ENCODE measurements around the gene SSTR1.
"Not testable (repeated sequence)": the region's sequence is repeated elsewhere in the genome, so short reads cannot be mapped to it uniquely, and the experiment has no call there.

SSTR1 gene, protein sequence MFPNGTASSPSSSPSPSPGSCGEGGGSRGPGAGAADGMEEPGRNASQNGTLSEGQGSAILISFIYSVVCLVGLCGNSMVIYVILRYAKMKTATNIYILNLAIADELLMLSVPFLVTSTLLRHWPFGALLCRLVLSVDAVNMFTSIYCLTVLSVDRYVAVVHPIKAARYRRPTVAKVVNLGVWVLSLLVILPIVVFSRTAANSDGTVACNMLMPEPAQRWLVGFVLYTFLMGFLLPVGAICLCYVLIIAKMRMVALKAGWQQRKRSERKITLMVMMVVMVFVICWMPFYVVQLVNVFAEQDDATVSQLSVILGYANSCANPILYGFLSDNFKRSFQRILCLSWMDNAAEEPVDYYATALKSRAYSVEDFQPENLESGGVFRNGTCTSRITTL

DNA sequence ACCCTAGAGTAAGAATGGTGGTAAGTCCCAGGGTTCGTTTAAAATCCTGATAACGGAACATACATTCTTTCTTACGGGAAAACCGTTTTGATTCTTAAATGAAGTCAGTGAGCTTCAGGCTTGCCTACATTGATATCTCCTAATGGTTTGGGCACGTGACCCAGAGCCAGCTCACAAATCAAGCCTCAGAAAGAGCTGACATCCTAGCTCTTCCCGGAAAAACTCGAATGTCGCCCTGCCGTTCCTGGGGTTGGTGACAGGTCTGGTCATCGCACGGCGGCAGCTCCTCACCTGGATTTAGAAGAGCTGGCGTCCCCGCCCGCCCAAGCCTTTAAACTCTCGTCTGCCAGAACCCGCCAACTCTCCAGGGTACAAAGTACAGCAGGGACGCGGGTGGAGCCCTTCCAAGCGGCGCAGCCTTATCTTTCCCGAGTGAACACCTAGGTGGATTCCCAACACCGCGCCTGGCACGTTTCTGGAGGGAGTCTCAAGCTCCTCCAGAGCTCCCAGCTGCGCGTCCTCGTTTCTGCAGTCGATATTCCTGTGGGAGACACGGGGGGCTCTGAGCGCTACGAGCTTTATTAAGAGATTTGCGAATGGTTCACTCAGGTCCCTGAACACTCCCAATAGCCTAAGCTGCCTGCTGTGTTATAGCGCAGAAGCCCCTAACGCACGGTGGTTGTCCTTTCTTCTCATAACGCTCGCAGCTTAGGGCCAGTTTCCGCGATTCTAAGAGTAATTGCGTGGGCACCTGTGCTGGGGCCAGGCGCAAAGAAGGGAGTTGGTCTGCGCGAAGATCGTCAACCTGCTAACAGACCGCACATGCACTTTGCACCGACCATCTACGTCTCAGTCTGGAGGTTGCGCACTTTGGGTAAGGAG lies at the start of gene SSTR1:
TSS of gene SSTR1 (plus strand) at position 169 of the 882 bp plus-strand sequence. CDS start 1,486 bp downstream, outside the sequence.
- no peak for DNase-seq

DNA sequence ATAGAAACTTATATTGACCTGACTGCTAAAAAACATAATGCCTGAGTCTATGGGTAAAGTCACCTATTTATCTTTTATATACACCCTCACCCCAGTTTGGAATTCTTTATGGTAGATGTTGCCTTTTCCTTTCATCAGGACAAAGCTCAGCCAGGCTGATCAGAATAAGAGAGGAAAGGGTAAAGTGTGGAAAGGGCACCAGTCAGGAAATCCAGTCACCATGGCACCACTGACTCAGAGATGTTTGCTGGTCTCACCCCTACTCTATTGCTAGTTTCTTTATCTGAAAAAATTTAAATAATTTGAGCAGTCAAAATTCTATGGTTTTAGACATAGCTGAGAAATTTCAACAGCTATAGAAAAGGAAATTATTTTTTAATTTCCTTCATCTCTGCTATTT lies 49.2 kb upstream of the SSTR1 start:
- DNase-seq: no peak

DNA sequence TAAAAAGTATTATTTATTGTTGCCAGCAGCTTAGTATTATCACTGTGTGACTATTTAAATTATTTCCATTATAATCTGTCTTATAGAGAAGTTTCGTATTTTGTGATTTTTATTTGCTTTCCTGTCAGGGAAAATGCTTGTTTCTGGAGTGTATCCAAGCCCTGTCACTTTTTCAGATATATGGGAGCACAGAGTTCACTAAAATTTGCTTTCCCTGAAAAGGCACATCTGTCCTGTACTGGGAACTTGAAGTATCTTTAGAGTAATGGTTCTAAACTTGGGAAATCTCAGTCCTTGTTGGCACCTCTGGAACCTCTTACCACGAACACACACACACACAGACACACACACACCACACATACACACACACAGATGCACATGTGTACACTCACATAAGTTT lies 39.3 kb upstream of the SSTR1 start:
- DNase-seq: no peak

DNA sequence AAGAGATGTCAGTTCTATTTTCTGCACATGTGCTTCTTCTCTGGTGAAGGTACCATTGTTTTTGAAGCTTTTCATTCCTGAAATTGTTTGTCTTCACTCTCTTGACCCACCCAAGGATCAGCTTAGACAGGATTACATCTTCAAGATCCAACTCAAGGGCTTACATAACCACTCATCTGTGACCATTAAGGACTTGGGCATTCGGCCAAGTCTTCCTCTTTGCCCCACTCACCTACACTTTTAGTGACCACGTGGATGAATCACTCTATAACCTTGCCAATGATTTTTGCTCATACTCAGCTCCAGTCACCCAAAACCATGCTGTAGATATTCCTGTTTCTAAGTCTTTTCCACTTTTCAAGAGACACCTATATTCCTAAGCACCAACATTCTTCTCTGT lies 36.5 kb upstream of the SSTR1 start:
- no peak for DNase-seq

DNA sequence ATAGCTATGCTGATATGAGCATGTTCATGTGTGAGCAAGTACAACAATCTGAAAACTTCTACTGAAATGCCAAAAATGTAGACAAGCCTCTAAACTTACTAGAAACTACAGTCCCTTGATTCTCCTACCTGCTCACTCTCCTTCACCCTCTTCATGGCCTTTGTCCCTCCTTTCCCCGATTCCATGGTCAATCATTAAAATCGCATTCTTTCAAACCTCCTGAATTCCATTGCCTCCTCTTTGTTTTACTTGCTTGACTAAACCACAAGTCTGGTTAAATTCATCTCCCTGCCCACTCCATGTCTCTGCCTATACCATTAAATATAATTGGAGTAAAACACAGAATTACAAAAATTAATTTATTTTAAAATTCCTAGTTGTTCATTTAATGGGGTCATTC lies 33.0 kb upstream of the SSTR1 start:
- no peak for DNase-seq

DNA sequence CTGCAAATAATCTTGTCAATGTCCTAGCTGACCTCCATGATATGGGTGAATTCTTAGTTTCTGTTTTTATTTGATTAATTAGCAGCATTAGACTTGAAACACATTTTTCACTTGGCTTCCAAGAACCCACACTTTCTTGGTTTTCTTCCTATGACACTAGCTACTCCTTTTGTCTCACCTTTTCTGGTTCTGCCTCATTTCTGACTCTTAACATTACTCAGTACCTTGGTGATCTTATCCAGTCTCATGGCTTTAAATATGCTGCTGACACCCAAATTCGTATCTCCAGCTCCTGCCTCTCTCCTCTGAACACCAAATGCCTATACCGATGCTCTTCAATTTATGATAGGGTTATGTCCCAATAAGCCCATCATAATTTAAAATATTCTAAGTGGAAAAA lies 32.0 kb upstream of the SSTR1 start:
- DNase-seq: no peak

DNA sequence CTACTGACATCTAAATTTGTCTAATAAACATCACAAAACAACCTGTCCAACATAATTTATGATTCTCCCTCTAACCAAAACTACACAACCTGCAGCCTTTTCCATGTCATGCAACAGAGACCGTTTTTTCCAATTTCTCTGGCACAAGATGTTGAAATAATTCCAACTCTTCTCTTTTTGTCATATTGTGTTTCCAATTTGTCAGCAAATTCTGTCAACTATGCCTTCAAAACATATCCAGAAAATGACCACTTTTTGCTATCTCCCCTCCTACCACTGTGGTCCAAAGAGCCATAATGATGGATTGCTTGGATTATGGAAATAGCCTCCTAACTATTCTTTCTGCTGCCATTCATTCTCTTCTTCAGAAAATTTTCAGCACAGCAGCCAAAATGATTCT lies 31.3 kb upstream of the SSTR1 start:
- DNase-seq: no peak

DNA sequence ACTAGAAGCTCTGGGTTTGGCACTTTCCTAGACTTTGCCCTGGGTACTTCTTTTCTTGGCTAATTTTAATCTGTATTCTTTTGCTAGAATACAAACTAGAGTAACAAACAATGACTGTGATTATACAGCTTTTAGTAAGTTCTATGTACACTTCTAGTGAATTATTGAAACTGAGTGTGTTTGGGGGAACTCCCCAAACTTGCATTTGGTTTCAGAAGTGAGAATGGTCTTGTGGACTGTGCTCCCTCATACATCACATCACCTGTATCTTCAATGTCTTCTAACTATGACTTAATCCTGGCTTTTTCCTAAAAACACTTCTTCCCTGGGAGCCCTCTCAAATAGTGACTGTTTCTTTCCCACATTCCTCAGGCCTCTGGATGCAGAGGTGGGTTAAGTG lies 23.6 kb upstream of the SSTR1 start:
- DNase-seq: no peak

DNA sequence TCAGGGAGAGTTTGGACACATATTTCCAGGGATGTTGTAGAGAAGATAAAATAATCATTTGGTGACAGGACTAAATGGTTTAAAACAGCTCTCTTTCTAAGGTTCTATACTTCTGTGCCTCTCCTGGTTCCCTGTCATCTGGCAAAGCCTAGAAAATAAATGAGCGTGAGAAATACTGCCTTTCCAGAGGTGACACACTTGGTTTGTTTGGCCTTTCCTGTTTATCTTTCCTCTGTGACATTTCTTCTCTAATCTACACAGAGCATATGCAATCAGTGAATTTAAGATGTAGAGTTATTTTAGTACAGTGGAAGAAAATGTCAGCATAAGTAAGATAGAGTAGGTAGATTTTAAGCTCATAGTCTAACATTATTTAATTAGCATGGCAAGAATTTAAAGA lies 22.0 kb upstream of the SSTR1 start:
- DNase-seq: no peak

DNA sequence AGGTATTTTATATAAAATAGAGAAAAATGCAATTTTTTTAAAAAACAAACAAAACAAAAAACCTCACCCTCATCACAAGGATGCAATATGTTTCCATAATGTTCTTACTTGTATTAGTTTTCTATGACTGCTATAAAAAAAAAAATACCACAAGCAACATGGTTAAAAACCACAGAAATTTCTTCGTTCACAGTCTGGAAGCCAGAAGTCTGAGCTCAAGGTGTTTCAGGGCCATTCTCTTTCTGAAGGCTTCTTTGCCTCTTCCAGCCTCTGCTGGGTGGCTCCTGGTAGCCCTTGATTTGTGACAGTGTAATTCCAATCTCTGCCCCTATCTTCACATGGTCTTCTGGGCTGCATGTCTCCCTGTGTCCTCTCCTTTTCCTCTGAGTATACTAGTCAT lies 21.5 kb upstream of the SSTR1 start:
- no peak for DNase-seq

DNA sequence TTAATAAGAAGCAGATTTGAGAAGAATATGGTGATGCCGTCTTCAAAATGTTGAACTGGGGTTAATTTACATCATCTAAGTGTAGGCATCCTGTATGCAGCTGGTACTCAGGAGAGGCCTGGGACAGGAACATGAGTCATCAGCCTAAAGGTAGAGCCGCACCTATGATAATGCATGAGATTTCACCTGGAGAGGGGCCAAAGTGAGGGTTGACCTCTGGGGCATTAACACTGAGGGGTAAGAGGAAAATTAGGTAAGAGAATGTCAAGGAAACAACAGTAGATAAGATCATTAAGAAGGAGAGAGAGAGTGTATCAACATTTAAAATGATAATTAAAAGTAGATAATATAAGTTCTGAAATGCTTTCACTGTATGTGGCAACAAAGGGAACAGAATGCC lies 20.2 kb upstream of the SSTR1 start:
- DNase-seq: no peak

DNA sequence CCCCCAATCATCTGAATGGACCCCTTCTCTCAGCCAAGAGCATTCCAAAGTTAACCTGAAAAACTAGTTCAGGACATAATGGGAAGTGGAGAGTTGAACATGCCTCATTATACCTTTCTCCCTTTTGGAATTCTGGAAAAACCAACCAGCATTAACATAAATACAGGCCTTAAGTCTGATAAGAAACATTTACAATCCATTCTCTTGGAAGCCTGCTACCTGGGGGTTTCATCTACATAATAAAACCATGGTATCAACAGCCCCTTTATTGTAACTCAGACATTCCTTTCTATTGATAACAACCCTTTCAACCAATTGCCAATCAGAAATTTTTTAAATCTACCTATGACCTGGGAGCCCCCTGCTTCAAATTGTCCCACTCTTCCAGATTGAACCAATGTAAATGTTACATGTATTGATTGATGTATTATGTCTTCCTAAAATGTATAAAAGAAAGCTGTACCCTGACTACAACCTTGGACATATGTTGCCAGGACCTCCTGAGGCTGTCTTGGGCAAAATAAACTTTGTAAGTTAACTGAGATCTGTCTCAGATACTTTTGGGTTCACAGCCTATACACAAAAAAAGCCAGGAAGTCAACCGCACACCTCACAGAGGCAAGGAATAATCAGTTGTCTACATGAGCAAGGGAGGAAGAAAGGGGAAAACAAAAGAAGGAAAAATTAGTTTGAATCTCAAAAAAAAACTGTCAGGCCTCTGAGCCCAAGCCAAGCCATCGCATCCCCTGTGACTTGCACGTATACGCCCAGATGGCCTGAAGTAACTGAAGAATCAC lies 17.6 kb upstream of the SSTR1 start:
- no peak for DNase-seq

DNA sequence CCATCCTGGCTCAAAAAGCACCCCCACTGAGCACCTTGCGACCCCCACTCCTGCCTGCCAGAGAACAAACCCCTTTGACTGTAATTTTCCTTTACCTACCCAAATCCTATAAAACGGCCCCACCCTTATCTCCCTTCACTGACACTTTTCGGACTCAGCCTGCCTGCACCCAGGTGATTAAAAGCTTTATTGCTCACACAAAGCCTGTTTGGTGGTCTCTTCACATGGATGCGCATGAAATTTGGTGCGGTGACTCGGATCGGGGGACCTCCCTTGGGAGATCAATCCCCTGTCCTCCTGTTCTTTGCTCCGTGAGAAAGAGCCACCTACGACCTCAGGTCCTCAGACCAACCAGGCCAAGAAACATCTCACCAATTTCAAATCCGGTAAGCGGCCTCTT lies 16.9 kb upstream of the SSTR1 start:
- DNase-seq: not testable (repeated sequence)

DNA sequence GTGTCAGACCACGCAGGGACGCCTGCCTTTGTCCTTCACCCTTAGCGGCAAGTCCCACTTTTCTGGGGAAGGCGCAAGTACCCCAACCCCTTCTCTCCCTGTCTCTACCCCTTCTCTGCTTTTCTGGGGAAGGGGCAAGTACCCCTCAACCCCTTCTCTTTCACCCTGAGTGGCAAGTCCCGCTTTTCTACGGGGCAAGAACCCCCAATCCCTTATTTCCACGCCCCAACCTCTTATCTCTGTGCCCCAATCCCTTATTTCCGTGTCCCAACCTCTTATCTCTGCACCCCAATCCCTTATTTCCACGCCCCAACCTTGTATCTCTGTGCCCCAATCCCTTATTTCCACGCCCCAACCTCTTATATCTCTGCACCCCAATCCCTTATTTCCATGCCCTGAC lies 16.2 kb upstream of the SSTR1 start:
- not testable (repeated sequence) for DNase-seq

DNA sequence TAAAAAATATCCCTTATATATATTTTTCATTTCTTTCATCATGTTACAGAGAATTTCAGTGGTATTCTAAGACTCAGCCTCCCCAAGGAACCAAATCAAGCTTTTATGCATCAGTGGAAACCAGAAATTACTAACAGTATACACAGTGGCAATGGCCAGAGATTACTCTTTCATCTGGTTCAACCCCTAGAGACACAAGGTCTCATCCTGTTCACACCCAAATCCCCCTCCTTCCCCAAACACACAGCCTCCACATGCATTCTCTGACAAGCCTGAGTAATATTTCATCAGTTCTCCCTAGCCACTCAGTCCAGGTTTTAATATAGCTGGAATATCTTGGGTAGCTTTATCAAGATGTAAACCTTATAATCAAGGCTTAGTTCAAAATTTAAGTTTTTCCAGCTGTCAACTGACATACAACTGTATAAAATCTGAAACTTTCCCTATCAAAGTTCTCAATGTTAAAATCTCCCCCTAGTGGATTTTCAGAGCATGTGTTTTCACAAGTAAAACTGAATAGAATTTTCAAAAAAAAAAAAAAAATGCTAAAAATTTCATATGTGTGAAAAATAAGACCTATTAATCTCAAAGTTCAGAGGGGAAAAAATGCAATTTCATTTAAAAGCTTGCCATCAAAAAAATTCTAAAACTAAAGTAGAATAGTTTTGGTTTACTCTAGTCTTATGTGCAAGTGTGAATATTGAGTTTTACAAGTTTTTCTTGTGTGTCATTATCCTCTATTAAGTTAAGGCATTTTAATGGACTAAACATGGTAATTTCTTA lies 10.5 kb upstream of the SSTR1 start:
- DNase-seq: peak; percentile 29

DNA sequence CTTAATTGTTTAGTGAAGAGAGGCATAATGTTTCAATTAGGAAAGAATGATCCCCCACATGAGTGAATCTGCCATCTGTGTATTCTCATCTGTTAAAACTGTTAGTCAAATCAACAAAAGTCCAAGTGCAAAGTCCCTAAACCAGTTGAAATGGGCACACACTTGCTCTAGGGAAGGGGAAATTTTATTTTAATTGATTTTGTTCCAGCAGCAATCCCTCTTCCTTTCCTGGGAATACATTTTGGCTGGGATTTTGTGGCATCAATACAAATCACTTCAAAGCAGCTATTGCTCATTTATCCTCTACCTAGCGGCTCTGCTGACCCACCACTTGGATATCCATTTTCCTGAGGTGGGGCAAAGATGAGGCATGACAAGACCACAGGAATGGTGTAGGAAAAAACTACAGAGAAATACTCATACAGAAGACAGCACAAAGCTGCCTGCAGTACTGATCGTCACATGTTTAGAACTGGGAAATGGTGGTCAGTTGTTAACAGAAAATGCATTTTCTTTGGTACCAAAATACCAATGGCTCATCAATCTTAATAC lies 9.8 kb upstream of the SSTR1 start:
- no peak for DNase-seq

DNA sequence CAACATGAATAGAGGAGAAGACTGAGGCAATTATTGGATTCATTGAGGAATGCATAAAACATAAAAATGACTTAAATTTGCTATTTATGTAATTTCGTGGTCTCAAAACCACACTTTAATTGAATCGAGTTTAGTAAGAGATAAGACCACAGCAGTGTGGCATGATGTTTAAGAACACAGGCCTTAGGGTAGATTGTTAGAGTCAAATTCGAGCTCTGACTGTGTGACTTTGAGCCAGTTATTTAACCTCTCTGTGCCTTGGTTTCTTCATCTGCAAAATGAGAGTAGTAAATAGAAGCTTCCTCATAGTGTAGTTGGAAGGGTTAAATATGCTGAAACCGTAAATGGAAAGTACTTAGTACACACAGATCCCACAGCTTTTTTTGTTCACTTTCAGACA lies 9.3 kb upstream of the SSTR1 start:
- no peak for DNase-seq

DNA sequence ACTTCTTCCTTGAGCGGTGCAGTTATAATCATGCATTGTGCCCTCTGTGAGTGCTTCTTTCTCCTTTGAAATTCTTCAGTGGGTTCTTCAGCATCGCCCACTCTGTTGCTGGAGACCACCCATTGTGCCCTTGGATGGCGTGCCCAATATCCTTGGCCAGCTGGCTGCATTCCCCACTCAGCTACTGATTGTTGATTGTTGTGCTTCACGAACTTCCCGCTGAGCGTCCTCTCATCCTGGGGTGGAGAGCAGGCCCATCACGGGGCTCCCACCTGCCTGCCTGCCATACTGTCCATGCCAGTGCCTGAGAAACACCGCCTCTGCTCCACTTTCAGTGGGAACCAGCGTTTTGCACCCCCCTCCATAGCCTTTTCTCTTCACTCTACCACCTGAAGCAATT lies 8.6 kb upstream of the SSTR1 start:
- DNase-seq: no peak

DNA sequence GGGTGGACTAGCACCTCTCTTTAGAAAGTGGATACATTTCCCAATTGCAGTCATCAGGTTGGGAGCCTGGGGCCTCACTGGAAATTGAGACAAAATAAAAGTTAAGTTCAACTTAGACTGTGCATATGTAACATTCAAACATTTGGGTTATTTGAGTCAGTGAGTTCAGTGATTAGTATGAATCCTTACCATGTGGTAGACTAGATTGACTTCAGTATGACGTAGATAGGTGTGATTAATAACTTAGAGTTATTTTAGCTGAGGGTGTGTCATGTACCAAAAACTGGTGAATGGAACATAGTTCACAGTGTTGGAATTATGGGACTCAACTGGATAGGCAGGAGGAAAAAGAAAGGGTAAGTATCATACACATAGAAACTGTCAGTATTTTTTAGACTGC lies 8.0 kb upstream of the SSTR1 start:
- DNase-seq: no peak

DNA sequence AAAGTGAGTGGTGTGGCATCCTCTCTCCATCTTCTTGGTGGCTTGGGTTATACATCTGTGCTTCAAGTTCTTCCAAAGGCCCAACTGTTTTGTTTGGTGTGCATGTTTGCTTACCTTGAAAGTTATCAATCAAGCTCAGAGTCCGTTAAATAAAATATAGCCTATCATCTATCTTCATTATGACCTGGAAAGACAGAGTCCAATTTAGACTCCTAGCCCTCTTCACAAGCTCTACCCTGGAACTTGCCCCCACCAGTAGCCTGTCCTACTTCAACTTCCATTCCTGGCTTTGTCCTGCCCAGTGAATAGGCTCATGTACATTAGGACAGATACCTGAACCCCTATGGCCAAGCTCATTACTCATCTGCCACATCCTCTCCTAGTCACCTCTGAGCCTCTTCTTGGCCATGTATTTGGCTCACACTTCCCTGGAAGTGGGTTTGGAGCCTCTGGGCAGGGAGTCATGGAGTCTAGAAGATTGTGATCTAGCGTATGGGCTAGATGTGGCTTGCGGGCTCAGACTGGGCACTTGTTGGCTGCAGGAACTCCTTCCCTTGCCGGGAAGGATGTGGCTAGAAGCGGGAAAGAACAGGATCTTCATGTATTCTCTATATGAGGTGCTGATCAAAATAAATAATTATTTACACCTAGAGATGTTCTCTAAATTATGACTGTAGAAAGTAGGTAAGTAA lies 6.4 kb upstream of the SSTR1 start:
- DNase-seq: no peak

DNA sequence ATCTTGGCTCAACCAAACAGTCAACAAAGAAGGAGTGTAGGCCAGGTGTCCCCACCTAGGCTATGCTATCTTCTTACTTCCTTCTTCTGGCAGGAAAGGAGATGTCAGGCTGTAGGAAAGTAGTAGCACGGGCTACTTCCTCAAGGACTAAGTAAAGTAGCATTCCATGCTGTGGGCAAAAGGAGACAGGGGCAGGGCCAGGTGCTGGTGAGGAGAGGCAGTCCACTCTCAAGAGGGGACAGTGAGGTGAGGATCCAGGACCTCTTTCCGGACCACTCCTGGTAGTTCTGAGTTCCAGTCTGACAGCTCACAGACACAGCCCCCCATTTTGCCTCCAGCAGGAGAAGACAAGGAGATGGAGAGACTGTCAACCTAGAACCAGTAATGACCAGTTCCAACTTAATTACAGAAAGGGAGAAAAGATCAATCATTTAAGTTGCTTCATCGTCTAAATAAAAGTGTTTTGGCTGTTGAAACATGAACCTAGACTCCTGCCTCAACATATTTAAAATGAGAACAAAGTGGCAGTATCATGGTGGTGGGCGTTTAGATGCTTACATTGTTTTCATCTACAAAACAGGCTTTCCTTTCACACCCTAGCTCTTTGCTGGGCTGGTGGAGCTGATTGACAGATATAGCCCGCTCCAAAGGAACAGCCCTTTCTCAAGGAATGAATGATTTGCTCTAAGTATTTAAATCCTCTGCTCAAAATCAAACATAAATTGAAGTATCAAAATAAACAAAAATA lies 5.1 kb upstream of the SSTR1 start:
- no peak for DNase-seq
